Pancreas (tissue), 10 donors: ENCODE results near the gene ITPRIPL2. TPM values are rescaled to one million over a fixed set of nuclear protein-coding genes. Genes with fewer than 3 reads are reported as not detected.
A peak's percentile ranks its signal among the peaks of the same experiment; 100 is the strongest.

Source experiments
- ATAC-seq, 4 donors: fragments of 200-7000 bp; cut with Tn5 transposase; one replicate each; pipeline versions ENCODE4 v1.8.0 to v1.9.1; 2020; ENCODE audit warnings: mild to moderate bottlenecking in 4 of 4, moderate library complexity in 4 of 4
- DNase-seq, 6 donors: peaks; one replicate each; pipeline ENCODE4 v3.0.0-alpha.2; 2020
- FAIRE-seq: peaks from 2 replicates; lab custom pipeline; 2012; peaks lifted over from hg19 to GRCh38; lab: Jason Lieb, UNC
- H3K27ac ChIP-seq, 4 donors: fragments of 200-600 bp; sonication (generic); 1 replicate in 3 of 4; 2 replicates in 1 of 4; pipeline versions ENCODE4 v1.5.0 to v1.8.0; 2020
- H3K27me3 ChIP-seq, 4 donors: fragments of 200-600 bp; one replicate each; pipeline ENCODE4 v1.8.0; 2021
- H3K36me3 ChIP-seq, 3 donors: fragments of 200-600 bp; sonication (generic) in 1 of 3; one replicate each; pipeline versions ENCODE4 v1.5.0 to v1.8.0; 2020 to 2021
- H3K4me1 ChIP-seq, 3 donors: fragments of 200-600 bp; one replicate each; pipeline ENCODE4 v1.8.0; 2021
- H3K4me3 ChIP-seq, 4 donors: fragments of 200-600 bp; sonication (generic) in 2 of 4; one replicate each; pipeline versions ENCODE4 v1.5.0 to v1.8.0; 2020 to 2021
- H3K9me3 ChIP-seq, 4 donors: fragments of 200-600 bp; one replicate each; pipeline ENCODE4 v1.8.0; 2021
- WGBS, 2 donors: extraction: QIAGEN DNeasy Blood & Tissue Kit; methylation state at CpG; one replicate each; pipeline ENCODE4 v1.1.7; 2013; 5-methylcytosine and 5-hydroxymethylcytosine counted together
- intact Hi-C, 3 donors: fragments of 100-400 bp; cut with DNase I; formaldehyde crosslinking; loops; one replicate each; pipeline versions ENCODE4 v1.11.1 to v1.14.2; 2022
- polyA plus RNA-seq, 2 donors: library from polyadenylated mRNA; stranded (reverse); fragments of 200-250 nt; gene quantifications; one replicate each; pipeline ENCODE4 v1.2.3, GENCODE V29; 2013
- total RNA-seq, 6 donors: library from RNA; stranded (reverse); fragmentation: NEBNext Ultra II Directional in 4 of 6; extraction: Animal tissue kit (Norgen Biotek cat#: 25700) in 4 of 6; gene quantifications; one replicate each; pipeline versions ENCODE4 v1.2.1 to v1.2.4, GENCODE V29; 2021 to 2023
- TF ChIP-seq, protein P1 (sequence below), 4 donors: fragments of 200-600 bp; sonication (generic) in 3 of 4; IDR thresholded peaks; one replicate each; pipeline versions ENCODE4 v1.5.0 to v1.8.0; 2021; ENCODE audit warnings: antibody characterized with exemption in 4 of 4
- donor health status: healthy with polysubstance abuse.
- donor health status: DM: no; HTN: no; CAD: no; lungs with moderate emphysema.
- donor health status: DM: no; HTN: no; CAD: no.
- donor health status: control.
- donor health status: control.
- donor health status: Bipolar disorder and iron deficiency.
- donor health status: DM: yes; HTN: yes; CAD: no.
- donor health status: DM: no; HTN: no; CAD: no.
- donor health status: DM: no; HTN: no; CAD: no.
- donor health status: DM: yes; HTN: yes; CAD: no.

ITPRIPL2 gene
- total and polyA plus RNA-seq, 8 donors, result 4.0 to 36.2 (median 19.8) TPM

DNA sequence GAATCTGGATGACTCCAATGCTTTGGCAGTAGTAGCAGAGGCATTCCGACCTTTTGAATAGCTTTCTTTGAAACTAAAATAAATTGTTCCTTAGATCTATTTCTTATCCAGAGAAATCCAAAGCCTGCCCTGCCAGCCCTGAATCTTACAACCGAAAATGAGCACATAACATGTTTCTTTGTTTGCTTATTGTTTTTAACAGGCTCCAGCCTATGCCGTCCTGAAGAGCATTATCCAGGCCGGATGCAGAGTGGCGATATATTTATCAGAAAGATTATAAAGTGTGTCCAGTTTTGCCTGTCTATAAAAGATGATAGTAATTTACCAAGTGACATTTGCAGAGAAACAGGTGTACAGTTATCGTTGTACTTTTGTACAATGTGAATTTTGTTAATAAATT, 35.9 kb upstream of the ITPRIPL2 start:
- Histone ChIP-seq H3K4me3 (no peak overlapping the region), H3K9me3 (no peaks in the 10 kb centered on the region), H3K27ac (no peak overlapping the region), H3K27me3 (no peaks in the 10 kb centered on the region), H3K36me3 (peaks cover 0 to 42% (median 4%) of the 10 kb centered on the region in 3 donors), H3K4me1 (no peaks in the 10 kb centered on the region)
- ATAC-seq (no peak), FAIRE-seq (no peak), DNase-seq (no peak)
- TF ChIP-seq, protein P1, sequence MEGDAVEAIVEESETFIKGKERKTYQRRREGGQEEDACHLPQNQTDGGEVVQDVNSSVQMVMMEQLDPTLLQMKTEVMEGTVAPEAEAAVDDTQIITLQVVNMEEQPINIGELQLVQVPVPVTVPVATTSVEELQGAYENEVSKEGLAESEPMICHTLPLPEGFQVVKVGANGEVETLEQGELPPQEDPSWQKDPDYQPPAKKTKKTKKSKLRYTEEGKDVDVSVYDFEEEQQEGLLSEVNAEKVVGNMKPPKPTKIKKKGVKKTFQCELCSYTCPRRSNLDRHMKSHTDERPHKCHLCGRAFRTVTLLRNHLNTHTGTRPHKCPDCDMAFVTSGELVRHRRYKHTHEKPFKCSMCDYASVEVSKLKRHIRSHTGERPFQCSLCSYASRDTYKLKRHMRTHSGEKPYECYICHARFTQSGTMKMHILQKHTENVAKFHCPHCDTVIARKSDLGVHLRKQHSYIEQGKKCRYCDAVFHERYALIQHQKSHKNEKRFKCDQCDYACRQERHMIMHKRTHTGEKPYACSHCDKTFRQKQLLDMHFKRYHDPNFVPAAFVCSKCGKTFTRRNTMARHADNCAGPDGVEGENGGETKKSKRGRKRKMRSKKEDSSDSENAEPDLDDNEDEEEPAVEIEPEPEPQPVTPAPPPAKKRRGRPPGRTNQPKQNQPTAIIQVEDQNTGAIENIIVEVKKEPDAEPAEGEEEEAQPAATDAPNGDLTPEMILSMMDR (IDR thresholded peaks at IDR 0.05), result no peak
- intact Hi-C loops, result no loop called here
- 79 to 82% methylated on average over 6 of the region's 6 CpGs for WGBS, 2 donors

DNA sequence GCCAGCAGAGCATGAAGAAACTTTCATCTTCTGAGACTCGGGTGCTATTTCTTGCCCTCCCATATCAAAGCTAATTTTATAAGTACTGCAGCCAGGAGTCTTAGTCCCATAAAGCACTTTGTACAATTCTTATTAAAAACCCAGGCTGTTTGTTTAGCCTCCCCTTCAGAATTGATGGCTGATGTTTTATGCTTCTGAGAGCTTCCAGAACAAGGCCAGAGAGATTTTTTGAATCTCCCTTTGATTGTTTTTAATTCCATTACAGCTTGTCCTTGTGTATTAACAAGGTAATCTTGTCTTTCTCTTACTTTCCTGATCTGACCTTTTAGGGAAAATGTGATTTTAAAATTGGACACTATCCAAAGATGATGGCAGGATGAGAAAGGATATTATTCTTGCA, 30.1 kb upstream of the ITPRIPL2 start:
- TF ChIP-seq, protein P1 (IDR thresholded peaks at IDR 0.05), result no peak
- H3K36me3 ChIP-seq, result peaks cover 0 to 11% (median under 1%) of the 10 kb centered on the region in 3 donors
- no peaks in the 10 kb centered on the region for H3K9me3 ChIP-seq
- no peak for ATAC-seq
- H3K27ac ChIP-seq, result no peak overlapping the region
- 77% methylated on average over 1 of the region's 1 CpG for WGBS, 2 donors
- H3K27me3 ChIP-seq, result no peaks in the 10 kb centered on the region
- peaks cover 0 to 5% (median 0%) of the 10 kb centered on the region in 3 donors for H3K4me1 ChIP-seq
- no peak for DNase-seq
- intact Hi-C loops, result no loop called here
- FAIRE-seq, result no peak
- H3K4me3 ChIP-seq, result no peak overlapping the region

DNA sequence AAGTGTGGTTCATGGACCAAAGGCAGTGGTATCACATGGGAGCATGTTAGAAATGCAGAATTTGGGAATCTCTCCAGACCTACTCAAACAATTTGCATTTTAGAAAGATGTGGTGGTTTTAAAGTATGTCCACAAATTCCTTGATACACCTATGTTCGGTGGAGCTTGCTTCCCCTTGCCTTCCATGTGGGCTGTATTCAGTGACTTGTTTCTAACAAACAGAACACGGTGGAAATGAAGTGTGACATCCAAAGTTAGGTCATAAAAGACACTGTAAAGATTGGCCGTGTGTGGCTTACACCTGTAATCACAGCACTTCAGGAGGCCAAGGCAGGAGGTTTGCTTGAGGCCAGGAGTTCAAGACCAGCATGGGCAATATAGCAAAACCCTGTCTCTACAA, 29.6 kb upstream of the ITPRIPL2 start:
- 70 to 85% methylated on average over 3 of the region's 3 CpGs for WGBS, 2 donors
- Histone ChIP-seq H3K4me1 (peaks cover 0 to 5% (median 0%) of the 10 kb centered on the region in 3 donors), H3K9me3 (no peaks in the 10 kb centered on the region), H3K4me3 (no peak overlapping the region), H3K27me3 (no peaks in the 10 kb centered on the region), H3K27ac (no peak overlapping the region), H3K36me3 (peaks cover 0 to 10% (median 0%) of the 10 kb centered on the region in 3 donors)
- intact Hi-C loops, result no loop called here
- ATAC-seq, result no peak
- FAIRE-seq, result no peak
- DNase-seq, result no peak
- TF ChIP-seq, protein P1 (IDR thresholded peaks at IDR 0.05), result no peak

DNA sequence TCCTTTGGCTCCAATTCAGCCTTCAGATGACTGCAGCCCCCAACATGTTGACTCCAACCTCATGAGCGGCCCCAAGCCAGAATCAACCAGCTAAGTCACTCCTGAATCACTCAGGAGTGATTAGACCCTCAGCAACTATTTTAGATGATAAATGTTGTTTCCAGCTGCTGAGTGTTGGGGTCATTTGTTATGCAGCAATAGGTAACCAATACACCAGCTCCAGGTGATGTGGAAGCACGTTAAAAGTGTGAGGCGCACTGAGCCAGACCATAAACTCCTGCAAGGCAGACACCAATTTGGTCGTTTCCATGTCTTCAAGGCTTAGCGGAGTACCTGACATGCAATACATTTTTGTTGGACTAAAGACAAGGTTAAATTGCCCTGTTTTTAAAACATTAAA, 28.9 kb upstream of the ITPRIPL2 start:
- DNase-seq (no peak), ATAC-seq (no peak), FAIRE-seq (no peak)
- Histone ChIP-seq H3K27me3 (no peaks in the 10 kb centered on the region), H3K36me3 (peaks cover 0 to 7% (median 0%) of the 10 kb centered on the region in 3 donors), H3K4me1 (peaks cover 0 to 5% (median 0%) of the 10 kb centered on the region in 3 donors), H3K27ac (no peak overlapping the region), H3K4me3 (no peak overlapping the region), H3K9me3 (no peaks in the 10 kb centered on the region)
- TF ChIP-seq, protein P1 (IDR thresholded peaks at IDR 0.05), result no peak
- intact Hi-C loops, result loop anchor here in 2 of 3 donors (5.0 kb wide), 3 partner anchors 97 to 287 kb away; no protein-coding TSS in a partner anchor
- 84 to 87% methylated on average over 5 of the region's 5 CpGs for WGBS, 2 donors

DNA sequence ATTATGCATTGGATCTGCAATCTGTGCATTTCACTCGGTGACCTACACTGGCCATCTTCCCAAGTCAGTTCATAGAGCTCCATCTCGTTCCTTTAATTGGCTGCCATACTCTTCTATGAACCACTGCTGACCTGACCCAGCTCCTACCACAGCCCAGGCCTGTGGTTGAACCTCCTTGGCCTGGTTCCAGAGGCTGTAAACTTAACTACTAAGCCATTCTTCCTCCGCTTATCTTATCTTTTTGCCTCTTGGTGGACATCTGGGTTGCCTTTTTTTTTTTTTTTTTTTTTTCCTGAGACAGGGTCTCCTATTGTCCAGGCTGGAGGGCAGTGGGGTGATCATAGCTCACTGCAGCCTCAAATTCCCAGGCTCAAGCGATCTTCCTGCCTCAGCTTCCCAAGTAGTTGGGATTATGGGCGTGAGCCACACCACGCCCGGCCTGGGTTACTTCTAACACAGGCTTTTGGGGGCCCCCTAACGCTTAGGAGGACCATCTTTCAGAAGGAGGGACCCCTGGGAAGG, 28.0 kb upstream of the ITPRIPL2 start:
- Histone ChIP-seq H3K4me3 (peak overlapping the region in 1 of 4 donors; percentile 44), H3K27ac (no peak overlapping the region), H3K9me3 (no peaks in the 10 kb centered on the region), H3K36me3 (peaks cover 0 to 6% (median 0%) of the 10 kb centered on the region in 3 donors), H3K4me1 (peaks cover 0 to 5% (median 0%) of the 10 kb centered on the region in 3 donors), H3K27me3 (no peaks in the 10 kb centered on the region)
- TF ChIP-seq, protein P1 (IDR thresholded peaks at IDR 0.05), result no peak
- 34 to 42% methylated on average over 8 of the region's 8 CpGs for WGBS, 2 donors
- intact Hi-C loops, result loop anchor here in 2 of 3 donors (5.0 kb wide), 3 partner anchors 97 to 287 kb away; no protein-coding TSS in a partner anchor
- FAIRE-seq, result no peak
- ATAC-seq, result peak in 3 of 4 donors; percentile 20 to 27 (median 24)
- no peak for DNase-seq
